ENCODE measurements around the gene ZNF888. TPM values are rescaled to one million over a fixed set of nuclear protein-coding genes. Genes with fewer than 3 reads are reported as not detected.
"Not testable (repeated sequence)": the region's sequence is repeated elsewhere in the genome, so short reads cannot be mapped to it uniquely, and the experiment has no call there.

The ZNF888 gene
- total RNA-seq, 1 donor from 2014 or later: 8.8 TPM

- H3K36me3 ChIP-seq: peaks cover 18% of the 10 kb centered on the region
- H3K9me3 ChIP-seq: no peaks in the 10 kb centered on the region
- no peak for TF ChIP-seq CTCF (IDR thresholded peaks at IDR 0.05)
- peak; percentile 53 for DNase-seq
- intact Hi-C loops (cut with DNase I): no loop called here
- peaks cover 12% of the 10 kb centered on the region for H3K4me1 ChIP-seq
- ATAC-seq: peak; percentile 76 to 80
- H3K27me3 ChIP-seq (ENCODE audit: low read depth): no peaks in the 10 kb centered on the region
- H3K27ac ChIP-seq: peak overlapping the region; percentile 94
- H3K4me3 ChIP-seq: peak overlapping the region; percentile 93
These were observed 26.6 kb downstream of the ZNF888 start for GRCh38 chr19:52896431-52897137.

GRCh38 chr19:52891336-52891735 lies 31.9 kb downstream of the ZNF888 start:
- Histone ChIP-seq H3K9me3 (peaks cover 3% of the 10 kb centered on the region), H3K4me1 (peaks cover 6% of the 10 kb centered on the region), H3K27me3 (ENCODE audit: low read depth) (no peaks in the 10 kb centered on the region), H3K27ac (no peak overlapping the region), H3K4me3 (no peak overlapping the region), H3K36me3 (peaks cover 64% of the 10 kb centered on the region)
- ATAC-seq (no peak), DNase-seq (no peak)
- TF ChIP-seq CTCF (IDR thresholded peaks at IDR 0.05): no peak
- intact Hi-C loops (cut with DNase I): no loop called here

- peaks cover 77% of the 10 kb centered on the region for H3K36me3 ChIP-seq
- no peak for ATAC-seq
These were observed 33.3 kb downstream of the ZNF888 start for GRCh38 chr19:52889931-52890330.

GRCh38 chr19:52889076-52889475 lies 34.2 kb downstream of the ZNF888 start:
- no peak for TF ChIP-seq CTCF (IDR thresholded peaks at IDR 0.05)
- no peak overlapping the region for H3K27ac ChIP-seq
- intact Hi-C loops (cut with DNase I): no loop called here
- peaks cover 4% of the 10 kb centered on the region for H3K9me3 ChIP-seq
- H3K27me3 ChIP-seq (ENCODE audit: low read depth): no peaks in the 10 kb centered on the region
- ATAC-seq (no peak), DNase-seq (no peak)
- H3K4me3 ChIP-seq: no peak overlapping the region
- peaks cover 80% of the 10 kb centered on the region for H3K36me3 ChIP-seq
- no peaks in the 10 kb centered on the region for H3K4me1 ChIP-seq

More at GRCh38 chr19:52889931-52890330, 33.3 kb downstream of the ZNF888 start:
- Histone ChIP-seq H3K27me3 (ENCODE audit: low read depth) (no peaks in the 10 kb centered on the region), H3K4me3 (no peak overlapping the region), H3K9me3 (peaks cover 4% of the 10 kb centered on the region), H3K27ac (no peak overlapping the region), H3K4me1 (no peaks in the 10 kb centered on the region)
- no peak for DNase-seq
- intact Hi-C loops (cut with DNase I): no loop called here
- TF ChIP-seq CTCF (IDR thresholded peaks at IDR 0.05): no peak

GRCh38 chr19:52880895-52881389 lies 42.3 kb downstream of the ZNF888 start:
- ATAC-seq: no peak
- no peak for DNase-seq
- no peaks in the 10 kb centered on the region for H3K27me3 ChIP-seq (ENCODE audit: low read depth)
- TF ChIP-seq CTCF (IDR thresholded peaks at IDR 0.05): no peak
- H3K4me3 ChIP-seq: no peak overlapping the region
- H3K4me1 ChIP-seq: no peaks in the 10 kb centered on the region
- H3K36me3 ChIP-seq: peaks cover 74% of the 10 kb centered on the region
- intact Hi-C loops (cut with DNase I): no loop called here
- H3K27ac ChIP-seq: no peak overlapping the region
- H3K9me3 ChIP-seq: peaks cover 59% of the 10 kb centered on the region

- intact Hi-C loops (cut with DNase I): not testable (repeated sequence)
These were observed 50.2 kb downstream of the ZNF888 start for GRCh38 chr19:52872996-52873395.

More at GRCh38 chr19:52872996-52873395, 50.2 kb downstream of the ZNF888 start:
- not testable (repeated sequence) for H3K9me3 ChIP-seq; H3K4me1 ChIP-seq; ATAC-seq; H3K36me3 ChIP-seq; DNase-seq; H3K27ac ChIP-seq; H3K27me3 ChIP-seq (ENCODE audit: low read depth); H3K4me3 ChIP-seq
